Endodermal cell (in vitro differentiated cells): Measurements from ENCODE around the gene CEP135. TPM values are rescaled to one million over a fixed set of nuclear protein-coding genes. Genes with fewer than 3 reads are reported as not detected.
A peak's percentile ranks its signal among the peaks of the same experiment; 100 is the strongest.

Experiments used
- DNase-seq: peaks from one replicate; pipeline ENCODE4 v3.0.0-alpha.2; 2017
- H3K27ac ChIP-seq: 2 replicates; pipeline ENCODE4 v1.5.1; 2013; ENCODE audit warnings: mild to moderate bottlenecking, low read depth, low read length, moderate library complexity
- H3K27me3 ChIP-seq: 2 replicates; pipeline ENCODE4 v1.6.1; 2013; ENCODE audit warnings: mild to moderate bottlenecking, low read length, moderate library complexity; ENCODE audit not compliant: insufficient read depth, control insufficient read depth, poor library complexity, severe bottlenecking
- H3K36me3 ChIP-seq: 2 replicates; pipeline ENCODE4 v1.7.0; 2013; ENCODE audit warnings: mild to moderate bottlenecking, low read length, moderate library complexity; ENCODE audit not compliant: control insufficient read depth, insufficient read depth
- H3K4me1 ChIP-seq: one replicate; pipeline ENCODE4 v1.7.0; 2013; ENCODE audit warnings: low read length; ENCODE audit not compliant: control insufficient read depth, insufficient read depth
- H3K4me3 ChIP-seq: 2 replicates; pipeline ENCODE4 v1.5.1; 2013; ENCODE audit warnings: mild to moderate bottlenecking, low read length, moderate library complexity
- H3K9ac ChIP-seq: 2 replicates; pipeline ENCODE4 v1.6.1; 2013; ENCODE audit warnings: mild to moderate bottlenecking, low read length, moderate library complexity; ENCODE audit not compliant: poor library complexity, severe bottlenecking; ENCODE audit errors: extremely low read depth
- H3K9me3 ChIP-seq: 2 replicates; pipeline ENCODE4 v1.6.1; 2013; ENCODE audit warnings: mild to moderate bottlenecking, low read length, moderate library complexity; ENCODE audit not compliant: control insufficient read depth
- H3K27ac Mint-ChIP-seq: 2 replicates; pipeline ENCODE4 v1.8.0; 2020; ENCODE audit warnings: mixed read lengths
- H3K27me3 Mint-ChIP-seq: 2 replicates; pipeline ENCODE4 v1.8.0; 2021; ENCODE audit warnings: mild to moderate bottlenecking, mixed read lengths; ENCODE audit not compliant: insufficient read depth
- H3K36me3 Mint-ChIP-seq: 2 replicates; pipeline ENCODE4 v1.8.0; 2020; ENCODE audit warnings: low read depth, mixed read lengths
- H3K4me1 Mint-ChIP-seq: 2 replicates; pipeline ENCODE4 v1.8.0; 2020; ENCODE audit warnings: mixed read lengths
- H3K4me3 Mint-ChIP-seq: 2 replicates; pipeline ENCODE4 v1.8.0; 2020; ENCODE audit warnings: mild to moderate bottlenecking, moderate library complexity, mixed read lengths
- H3K9me3 Mint-ChIP-seq: 2 replicates; pipeline ENCODE4 v1.8.0; 2020; ENCODE audit warnings: mild to moderate bottlenecking, mixed read lengths
- CTCF ChIP-seq: fragments of 200-600 bp; sonication (generic); conservative IDR thresholded peaks from 2 replicates; pipeline ENCODE4 v1.5.0; 2021; ENCODE audit warnings: antibody characterized with exemption, mild to moderate bottlenecking
- WGBS, 2 experiments: methylation state at CpG; one replicate each; pipeline versions ENCODE4 v1.1.5 to v1.1.7; 2013; ENCODE audit warnings: missing lambda C conversion rate in 2 of 2, mixed read lengths in 1 of 2; ENCODE audit not compliant: insufficient coverage in 1 of 2, insufficient read length in 1 of 2; 5-methylcytosine and 5-hydroxymethylcytosine counted together
- total RNA-seq, 2 donors: library from RNA; stranded (reverse); fragmentation: NEBNext Ultra II Directional in 1 of 2; extraction: Animal tissue kit (Norgen Biotek cat#: 25700) in 1 of 2; gene quantifications; 2 replicates in 1 of 2; 3 replicates in 1 of 2; pipeline ENCODE4 v1.2.1, GENCODE V29; 2021

The CEP135 gene
- total RNA-seq, 2 donors from 2014 or later = 28.0 to 37.4 TPM

DNA sequence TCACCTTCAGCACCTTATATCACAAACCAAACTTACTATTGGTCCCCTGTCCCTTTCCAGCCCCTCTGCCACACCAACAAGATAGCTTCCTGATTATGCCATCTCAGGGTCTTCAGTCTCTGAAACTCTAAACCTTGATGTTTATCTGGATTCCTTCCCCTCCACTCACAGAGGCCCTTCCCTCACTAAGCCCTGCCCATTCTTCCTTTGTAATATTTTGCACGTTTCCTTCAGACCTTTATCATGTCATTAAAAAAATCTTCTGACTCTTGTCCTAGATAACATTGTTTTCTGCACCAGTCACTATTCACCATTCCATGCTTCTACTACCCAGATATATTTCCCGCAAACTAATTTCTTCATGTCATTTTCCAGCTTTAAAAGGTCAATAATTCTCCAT, 17.7 kb upstream of the CEP135 start:
- no peak overlapping the region for H3K4me3 Mint-ChIP-seq

GRCh38 chr4:55931833-55932232, 16.9 kb upstream of the CEP135 start:
- no peak for DNase-seq
- Mint-ChIP-seq H3K4me3 (no peak overlapping the region), H3K27me3 (no peaks in the 10 kb centered on the region), H3K36me3 (peaks cover 5% of the 10 kb centered on the region), H3K27ac (no peak overlapping the region), H3K9me3 (peaks cover 47% of the 10 kb centered on the region), H3K4me1 (peaks cover 42% of the 10 kb centered on the region)
- no peak overlapping the region for H3K27ac ChIP-seq
- H3K9ac ChIP-seq = no peak overlapping the region
- H3K4me1 ChIP-seq = peaks cover 6% of the 10 kb centered on the region
- H3K4me3 ChIP-seq = no peak overlapping the region
- WGBS, 2 experiments = 86% methylated on average over 3 of the region's 3 CpGs; no CpG with 5 or more reads in 1 of the 2 experiments
- peaks cover 27% of the 10 kb centered on the region for H3K9me3 ChIP-seq
- no peak for TF ChIP-seq CTCF
- H3K27me3 ChIP-seq = no peaks in the 10 kb centered on the region
- H3K36me3 ChIP-seq = no peaks in the 10 kb centered on the region

More for the DNA sequence above, 17.7 kb upstream of the CEP135 start:
- H3K27me3 ChIP-seq = no peaks in the 10 kb centered on the region
- H3K36me3 ChIP-seq = no peaks in the 10 kb centered on the region
- H3K9ac ChIP-seq = no peak overlapping the region
- no peak for DNase-seq
- 57 to 86% methylated on average over 1 to 2 of the region's 2 CpGs for WGBS, 2 experiments
- Mint-ChIP-seq H3K27ac (no peak overlapping the region), H3K36me3 (no peaks in the 10 kb centered on the region), H3K9me3 (peaks cover 39% of the 10 kb centered on the region), H3K27me3 (no peaks in the 10 kb centered on the region), H3K4me1 (peaks cover 50% of the 10 kb centered on the region)
- no peak overlapping the region for H3K27ac ChIP-seq
- no peak for TF ChIP-seq CTCF
- H3K4me1 ChIP-seq = peaks cover 13% of the 10 kb centered on the region
- peaks cover 20% of the 10 kb centered on the region for H3K9me3 ChIP-seq
- H3K4me3 ChIP-seq = no peak overlapping the region

DNA sequence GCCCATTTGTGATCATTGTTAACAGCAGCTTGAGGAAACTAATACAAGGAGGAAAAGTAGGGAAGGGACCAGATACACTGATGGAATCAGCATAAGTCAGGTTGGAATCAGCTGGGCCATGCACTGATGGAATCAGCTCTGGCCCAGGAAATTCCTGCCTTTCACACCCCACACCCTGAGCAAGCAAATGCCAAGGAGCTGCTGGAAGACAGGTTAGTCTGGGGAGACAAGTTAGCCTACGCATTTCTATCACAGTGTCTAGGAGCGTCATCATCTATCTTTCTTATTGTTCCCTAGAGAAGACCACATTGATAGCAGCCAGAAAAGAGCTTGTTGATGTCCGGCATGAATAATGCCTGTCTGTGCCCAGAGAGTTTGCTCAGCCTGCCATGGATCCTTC, 16.2 kb upstream of the CEP135 start:
- Mint-ChIP-seq H3K4me3 (no peak overlapping the region), H3K4me1 (peaks cover 35% of the 10 kb centered on the region), H3K9me3 (peaks cover 51% of the 10 kb centered on the region), H3K36me3 (peaks cover 5% of the 10 kb centered on the region), H3K27ac (peak overlapping the region; percentile 0), H3K27me3 (no peaks in the 10 kb centered on the region)
- Histone ChIP-seq H3K4me1 (peaks cover 4% of the 10 kb centered on the region), H3K9ac (no peak overlapping the region), H3K36me3 (no peaks in the 10 kb centered on the region), H3K27me3 (no peaks in the 10 kb centered on the region), H3K9me3 (peaks cover 34% of the 10 kb centered on the region), H3K4me3 (no peak overlapping the region), H3K27ac (no peak overlapping the region)
- no peak for DNase-seq
- 89 to 96% methylated on average over 2 to 3 of the region's 3 CpGs for WGBS, 2 experiments
- TF ChIP-seq CTCF = no peak
